ENCODE results near the gene TMEM37.

Gene TMEM37

DNA sequence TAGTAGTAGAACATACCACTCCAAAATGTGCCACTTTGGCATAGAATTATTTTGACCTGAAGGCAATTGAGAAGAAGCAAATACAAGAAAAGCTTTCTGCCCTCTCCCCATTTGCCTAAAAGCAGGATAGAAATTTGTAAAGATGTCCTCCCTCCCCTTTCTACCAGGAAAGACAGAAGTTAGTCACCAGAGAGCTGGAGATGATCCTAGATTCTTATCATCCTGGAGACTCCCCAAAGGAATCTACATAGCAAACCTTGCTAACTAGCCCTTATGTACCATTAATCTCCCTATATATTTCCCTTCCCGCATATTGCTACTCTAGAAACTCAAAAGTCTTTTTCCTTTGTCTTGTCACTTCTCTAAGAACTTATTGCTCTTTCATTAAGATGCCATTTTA is 12.6 kb upstream of the TMEM37 start:
- DNase-seq (ENCODE audit: low read depth), result no peak

DNA sequence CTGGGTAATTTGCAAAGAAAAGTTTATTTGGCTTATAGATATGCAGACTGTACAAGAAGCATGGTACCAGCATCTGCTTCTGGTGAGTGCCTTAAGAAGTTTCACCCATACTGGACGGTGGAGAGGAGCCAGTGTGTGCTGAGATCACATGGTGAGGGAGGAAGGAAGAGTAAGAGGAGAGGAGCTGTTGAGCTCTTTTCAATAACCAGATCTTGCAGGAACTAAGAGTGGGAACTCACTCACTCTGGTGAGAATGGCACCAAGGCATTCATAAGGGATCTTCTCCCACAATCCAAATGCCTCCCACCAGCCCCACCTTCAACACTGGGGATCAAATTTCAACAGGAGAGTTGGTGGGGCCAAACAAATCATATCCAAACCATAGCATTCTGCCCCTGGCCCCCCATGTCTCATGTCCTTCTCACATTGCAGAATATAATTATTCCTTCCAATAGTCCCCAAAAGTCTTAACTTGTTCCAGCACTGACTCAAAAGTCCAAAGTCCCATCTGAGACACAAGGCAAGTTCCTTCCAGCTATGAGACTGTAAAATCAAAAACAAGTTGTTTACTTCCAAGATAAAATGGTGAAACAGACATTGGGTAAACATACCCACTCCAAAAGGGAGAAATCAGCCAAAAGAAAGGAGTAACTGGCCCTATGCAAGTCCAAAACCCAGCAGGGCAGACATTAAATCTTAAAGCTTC is 11.7 kb upstream of the TMEM37 start:
- no peak for DNase-seq (ENCODE audit: low read depth)

DNA sequence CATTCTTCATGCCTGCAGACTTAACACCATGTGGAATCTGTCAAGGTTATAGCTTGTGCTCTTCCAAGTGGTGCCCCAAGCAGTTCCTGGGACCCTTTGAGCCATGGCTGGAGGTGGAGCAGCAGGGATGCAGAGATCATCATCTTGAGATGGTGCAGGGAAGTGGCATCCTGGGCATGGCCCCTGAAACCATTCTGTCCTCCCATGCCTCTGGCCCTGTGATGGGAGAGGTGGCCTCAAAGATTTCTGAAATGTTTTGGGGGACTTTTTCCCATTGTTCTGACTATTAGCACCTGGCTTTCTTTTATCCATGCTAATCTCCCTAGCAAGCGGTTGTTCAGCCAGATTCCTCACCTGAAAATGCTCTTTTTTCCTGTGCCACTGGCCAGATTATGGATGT is 10.3 kb upstream of the TMEM37 start:
- DNase-seq (ENCODE audit: low read depth), result no peak

DNA sequence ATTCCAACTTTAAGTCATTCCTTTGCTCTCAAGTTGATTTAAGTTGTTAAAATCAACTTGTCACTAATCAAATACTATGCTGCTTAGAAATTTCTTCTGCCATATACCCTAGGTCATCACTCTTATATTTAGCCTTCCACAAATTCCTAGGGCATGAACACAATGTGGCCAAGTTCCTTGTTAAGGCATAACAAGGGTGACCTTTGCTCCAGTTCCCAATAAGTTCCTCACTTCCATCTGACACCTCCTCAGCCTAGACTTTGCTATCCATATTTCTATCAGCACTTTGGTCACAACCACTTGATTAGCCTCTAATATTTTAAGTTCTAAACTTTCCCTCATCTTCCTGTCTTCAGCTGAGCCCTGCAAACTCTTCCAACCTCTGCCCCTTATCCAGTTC is 9.9 kb upstream of the TMEM37 start:
- no peak for DNase-seq (ENCODE audit: low read depth)

DNA sequence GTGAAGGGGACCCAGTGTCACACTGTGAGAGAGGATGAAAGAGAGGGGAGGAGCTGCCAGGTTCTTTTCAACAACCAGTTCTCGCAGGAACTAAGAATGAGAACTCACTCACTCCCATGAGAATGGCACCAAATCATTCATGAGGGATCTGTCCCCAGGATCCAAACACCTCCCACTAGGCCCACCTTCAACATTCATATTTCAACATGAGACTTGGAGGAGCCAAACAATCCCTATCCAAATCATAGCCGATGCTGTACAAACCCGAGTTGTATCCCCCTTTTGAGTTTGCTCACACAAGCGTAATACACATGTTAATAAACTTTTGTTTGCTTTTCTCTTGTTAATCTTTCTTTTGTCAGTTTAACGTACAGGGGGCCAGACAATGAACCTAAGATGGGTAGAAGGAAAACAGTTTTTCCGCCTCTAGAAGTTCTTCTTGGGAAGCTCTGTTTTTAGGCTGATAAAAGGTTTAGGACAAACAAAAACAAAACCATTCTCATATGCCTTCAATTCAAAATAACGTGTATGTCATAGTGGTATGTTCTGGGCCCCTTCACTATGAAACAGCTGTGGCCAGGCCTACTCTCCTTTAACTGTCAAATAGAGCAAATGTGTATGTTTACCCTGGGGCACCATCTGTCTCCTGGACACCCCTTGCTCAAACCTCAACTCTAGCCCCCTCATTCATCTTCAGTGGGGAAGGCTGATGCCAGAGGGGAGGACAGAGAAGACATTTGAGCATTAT is 9.1 kb upstream of the TMEM37 start:
- DNase-seq (ENCODE audit: low read depth), result no peak

DNA sequence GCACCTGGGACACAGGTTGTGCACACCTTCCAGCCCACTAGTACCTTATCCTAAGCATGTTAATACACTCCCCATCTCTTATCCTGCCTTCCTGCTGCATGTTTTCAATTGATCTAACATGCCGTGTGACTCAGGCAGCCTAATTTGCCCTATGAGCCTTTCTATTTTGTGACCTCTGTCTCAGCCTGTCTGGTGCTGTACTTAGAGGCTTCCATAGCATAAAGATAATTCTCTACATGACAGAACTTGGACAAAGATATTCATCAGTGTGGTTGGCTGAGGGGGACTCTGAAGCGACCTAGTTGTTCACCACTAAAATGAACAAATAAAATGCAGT is 8.6 kb upstream of the TMEM37 start:
- no peak for DNase-seq (ENCODE audit: low read depth)

DNA sequence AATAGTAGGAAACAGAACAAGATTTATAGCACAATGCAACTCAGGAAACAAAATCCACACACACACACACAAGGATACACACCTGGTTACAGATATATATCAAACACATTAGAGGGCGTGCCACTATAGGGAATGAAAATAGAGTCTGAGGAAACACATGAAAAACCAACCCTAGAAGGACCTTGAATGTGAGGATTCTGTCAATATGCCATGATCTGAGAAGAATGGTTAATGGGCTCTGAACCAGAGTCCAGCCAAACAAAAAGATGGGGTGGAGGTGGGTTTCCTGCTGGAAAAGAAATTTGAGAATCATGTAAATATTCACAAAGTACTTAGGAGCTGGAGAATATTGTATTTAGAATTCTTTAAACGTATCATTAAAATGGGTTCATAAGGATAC is 7.8 kb upstream of the TMEM37 start:
- DNase-seq (ENCODE audit: low read depth), result no peak

DNA sequence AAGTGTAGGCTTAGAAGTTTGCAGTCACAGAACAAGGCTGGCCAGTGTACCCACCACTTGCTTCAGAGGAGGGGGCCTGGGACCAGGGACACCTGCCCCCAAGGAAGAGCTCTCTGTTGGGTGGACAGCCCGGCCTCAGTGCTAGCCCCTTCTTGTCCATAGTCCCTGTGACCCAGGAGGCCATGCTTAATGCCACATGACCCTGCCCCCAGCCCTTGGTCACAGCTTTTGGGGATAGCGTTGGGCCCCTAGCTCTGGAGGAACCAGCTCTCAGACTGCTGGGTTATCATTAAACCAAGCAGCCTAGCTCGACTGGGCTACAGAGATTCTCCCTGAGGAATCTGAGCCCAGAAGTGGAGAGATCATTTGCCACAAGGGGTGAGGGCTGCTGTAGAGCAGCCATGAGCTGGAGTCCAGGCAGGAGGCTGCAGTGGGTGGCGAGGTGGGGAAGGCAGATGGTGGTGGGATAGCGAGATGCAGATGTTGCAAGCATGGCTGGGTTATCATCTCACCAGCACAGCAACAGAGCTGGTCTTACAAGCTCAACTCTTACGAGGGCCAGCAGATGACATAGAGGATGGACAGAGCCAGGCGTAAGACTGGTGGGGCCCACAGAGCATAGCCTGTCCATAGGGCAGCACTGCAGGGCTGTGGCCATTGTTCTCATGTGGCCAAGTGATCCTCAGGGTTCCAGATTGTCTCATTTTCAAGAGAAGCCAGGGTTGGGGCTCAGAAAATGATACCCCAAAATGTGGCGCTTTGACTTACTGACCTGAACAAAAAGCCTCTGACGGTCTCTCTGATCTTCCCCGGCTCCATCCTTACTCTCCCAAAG is 7.2 kb upstream of the TMEM37 start:
- no peak for DNase-seq (ENCODE audit: low read depth)

DNA sequence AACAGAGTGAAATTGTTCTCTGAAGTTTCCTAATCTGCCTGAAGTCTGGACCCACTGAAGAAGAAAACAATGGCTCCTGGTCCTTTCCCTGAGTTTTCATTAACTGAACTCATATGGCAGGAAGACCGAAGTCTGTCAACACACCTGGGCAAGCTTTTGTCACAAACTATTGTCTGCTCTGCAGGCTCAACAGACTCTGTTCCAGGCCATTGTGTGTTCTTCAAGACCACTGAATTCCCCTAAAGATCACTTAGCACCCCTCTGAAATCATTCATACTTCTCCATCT is 6.6 kb upstream of the TMEM37 start:
- no peak for DNase-seq (ENCODE audit: low read depth)

DNA sequence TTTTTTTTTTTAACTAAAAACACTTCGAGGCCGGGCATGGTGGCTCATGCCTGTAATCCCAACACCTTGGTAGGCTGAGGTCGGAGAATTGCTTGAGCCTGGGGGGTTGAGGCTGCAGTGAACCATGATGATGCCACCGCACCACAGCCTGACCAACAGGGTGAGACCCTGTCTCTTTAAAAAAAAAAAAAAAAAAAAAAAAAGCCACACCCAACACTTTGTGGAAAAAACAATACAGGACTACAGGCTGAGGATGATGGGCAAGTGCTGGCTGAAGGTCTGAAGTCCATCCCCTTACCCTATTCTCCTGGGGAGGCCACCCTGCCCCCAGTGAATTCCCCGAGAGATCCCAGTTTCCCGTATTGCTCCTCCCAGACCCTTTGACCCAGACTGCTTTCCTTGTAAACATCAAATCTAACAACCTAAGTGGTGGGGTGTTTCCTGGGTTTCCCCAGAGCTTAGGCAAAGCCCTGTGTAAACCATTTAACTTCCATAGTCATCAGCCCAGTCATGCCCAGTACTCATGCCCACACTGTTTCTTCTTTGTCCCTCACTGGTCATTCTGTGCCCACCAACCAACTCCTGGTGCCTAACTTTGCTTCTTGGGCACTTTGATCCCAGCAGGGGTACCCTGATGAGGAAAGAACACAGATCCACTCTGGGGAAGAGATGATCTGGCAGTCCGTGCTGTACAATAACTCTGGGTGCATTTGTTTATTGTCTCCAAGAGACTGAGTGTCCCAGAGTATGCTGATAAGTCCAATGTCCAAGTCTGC is 5.8 kb upstream of the TMEM37 start:
- DNase-seq (ENCODE audit: low read depth), result no peak

DNA sequence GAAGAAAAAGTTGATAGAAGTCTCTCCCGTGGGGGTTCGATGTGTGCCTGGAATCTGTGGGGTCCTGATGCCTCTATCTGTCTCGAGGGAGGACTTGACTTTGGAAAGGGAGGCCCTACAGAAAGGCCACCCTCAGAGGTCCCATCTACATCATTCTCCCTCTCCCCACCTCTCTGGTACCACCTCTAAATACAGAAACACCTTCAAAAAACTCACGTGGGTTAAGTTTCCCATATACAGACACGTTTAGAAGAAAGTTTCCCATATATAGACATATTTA is 5.3 kb upstream of the TMEM37 start:
- no peak for DNase-seq (ENCODE audit: low read depth)

DNA sequence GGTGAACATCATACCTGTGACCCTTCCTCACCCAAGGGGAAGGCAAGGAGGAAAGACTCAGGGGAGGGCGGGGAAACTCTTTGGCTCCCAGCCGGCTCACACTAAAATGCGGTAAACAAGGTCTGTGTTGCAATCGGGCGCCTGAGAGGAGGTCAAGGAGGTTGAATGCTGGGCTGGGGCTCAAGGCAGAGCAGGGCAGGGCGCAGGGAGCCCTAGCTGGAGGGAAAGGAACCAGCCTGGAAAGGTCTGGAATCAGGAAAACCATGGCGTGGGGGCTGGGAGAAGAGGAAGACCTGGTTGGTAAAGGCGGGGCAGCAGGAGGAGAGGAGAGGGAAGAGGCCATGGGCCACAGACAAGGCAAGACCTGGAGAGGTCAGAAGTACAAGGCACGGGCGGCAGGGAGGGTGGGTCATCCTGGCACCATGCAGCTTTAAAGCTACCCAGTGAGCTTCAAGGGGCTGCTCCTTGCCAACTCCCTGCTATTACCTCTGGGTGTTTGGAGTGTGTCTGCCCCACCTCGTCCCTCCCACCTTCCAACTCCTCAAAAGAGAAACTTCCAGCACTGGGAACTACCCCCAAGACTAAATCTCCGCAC is 4.8 kb upstream of the TMEM37 start:
- DNase-seq (ENCODE audit: low read depth), result no peak

DNA sequence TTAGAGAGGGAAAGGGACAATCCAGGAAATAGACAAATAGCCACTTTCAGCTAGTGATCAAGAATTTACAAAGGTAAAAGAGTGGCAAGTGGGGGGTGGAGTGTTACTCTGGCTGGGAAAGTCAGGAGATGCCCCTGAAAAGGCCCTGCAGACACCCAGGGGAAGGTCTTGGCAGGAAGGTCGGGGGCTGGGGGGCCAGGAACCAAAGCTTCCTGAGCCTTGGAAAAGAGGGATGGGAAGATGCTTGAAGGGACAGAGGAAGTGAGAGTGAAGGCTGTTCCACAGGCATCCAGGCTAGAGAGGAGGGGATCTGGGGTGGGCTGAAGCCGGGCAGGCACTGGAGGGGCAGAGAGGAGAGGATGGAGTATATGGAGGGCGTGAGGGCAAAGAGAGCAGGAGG is 3.9 kb upstream of the TMEM37 start:
- DNase-seq (ENCODE audit: low read depth), result no peak

DNA sequence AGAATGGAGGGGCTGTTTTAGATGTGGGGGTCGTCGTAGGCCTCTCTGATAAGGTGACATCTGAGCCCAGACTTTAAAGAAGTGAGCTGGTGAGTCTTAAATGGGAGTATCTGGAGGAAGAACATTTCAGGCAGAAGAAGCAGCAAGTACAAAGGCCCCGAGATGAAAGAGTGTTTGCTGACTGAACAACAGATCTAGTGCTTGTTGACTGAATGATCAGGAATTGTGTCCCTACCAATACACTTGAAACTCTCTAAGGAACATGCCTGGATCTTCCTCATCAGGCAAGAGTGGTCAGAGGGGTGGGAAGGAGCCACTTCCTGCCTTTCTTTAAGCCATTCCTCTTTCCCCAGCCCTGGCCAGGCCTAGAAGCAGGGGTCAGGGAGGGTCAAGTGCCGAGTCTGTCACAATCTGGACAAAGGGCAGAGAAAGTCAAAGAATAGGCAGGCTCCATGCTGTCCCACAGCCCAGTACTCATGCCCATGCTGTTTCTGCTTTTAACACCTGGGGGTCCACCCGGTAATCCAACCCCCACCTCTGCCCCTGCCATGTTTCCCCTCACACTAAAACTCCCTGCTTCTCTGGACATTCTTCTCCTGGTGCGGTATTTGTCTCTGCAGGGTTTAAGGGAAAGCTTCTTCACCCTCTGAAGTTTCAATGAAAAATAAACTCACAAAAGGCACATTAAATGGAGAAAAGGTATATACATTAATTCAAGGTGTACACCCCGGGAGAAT is 3.0 kb upstream of the TMEM37 start:
- DNase-seq (ENCODE audit: low read depth), result no peak

DNA sequence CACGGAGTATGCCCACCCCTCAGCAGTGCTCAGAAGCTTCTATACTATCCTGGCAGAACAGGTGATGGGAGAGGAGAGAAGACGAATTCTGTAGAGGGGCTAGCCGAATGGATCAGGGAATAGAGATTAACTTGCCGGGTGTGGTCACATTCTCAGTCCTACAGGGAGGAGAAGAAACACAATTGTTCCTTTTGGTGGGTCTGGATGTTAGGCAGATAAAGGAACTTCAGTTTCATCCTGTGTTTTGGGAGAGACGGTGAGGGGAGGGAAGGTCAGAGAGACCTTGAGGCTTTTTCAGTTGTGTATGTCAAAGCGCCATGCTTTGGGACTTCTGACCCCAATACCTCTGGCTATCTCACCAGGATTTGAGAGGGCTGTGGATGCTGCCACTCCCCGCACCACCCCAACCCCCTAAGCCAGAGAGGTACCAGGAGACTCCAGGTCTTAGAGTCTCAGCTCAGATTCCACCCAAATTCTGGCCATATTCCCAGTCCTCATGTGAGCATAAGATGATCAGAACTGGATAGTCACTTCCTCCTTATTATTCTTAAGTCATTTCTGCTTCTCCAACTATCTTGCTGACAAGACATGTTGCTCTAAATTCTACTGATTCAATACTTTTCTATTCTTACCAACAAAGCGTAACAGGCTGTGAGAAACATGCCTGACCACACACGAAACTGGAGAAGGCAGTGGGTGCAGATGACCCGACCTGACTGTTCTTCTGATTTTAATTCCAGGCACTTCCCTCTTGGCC is 2.3 kb upstream of the TMEM37 start:
- no peak for DNase-seq (ENCODE audit: low read depth)

DNA sequence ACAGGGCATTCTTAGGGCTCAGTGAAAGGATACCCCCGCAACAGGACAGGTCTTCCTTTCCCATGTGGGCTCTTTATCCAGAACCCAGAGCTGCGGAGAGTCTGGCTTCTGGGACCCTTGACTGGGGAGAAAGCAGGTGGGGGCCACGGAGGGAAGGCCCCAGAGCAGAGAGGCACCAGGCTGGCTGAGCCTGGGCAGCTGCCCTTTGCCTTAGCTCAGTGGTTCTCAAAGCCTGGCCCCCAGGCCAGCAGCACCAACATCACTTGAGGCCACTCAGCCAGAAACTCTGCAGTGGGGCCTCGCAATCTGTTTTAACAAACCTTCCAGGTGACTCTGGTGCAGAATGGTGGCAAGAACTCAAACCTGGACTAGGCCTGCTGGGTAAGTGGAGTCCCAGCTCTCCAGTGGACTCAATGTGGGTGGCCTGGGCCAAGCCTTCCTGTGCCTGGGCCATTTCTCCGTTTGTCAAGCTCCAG is 1.6 kb upstream of the TMEM37 start:
- no peak for DNase-seq (ENCODE audit: low read depth)

DNA sequence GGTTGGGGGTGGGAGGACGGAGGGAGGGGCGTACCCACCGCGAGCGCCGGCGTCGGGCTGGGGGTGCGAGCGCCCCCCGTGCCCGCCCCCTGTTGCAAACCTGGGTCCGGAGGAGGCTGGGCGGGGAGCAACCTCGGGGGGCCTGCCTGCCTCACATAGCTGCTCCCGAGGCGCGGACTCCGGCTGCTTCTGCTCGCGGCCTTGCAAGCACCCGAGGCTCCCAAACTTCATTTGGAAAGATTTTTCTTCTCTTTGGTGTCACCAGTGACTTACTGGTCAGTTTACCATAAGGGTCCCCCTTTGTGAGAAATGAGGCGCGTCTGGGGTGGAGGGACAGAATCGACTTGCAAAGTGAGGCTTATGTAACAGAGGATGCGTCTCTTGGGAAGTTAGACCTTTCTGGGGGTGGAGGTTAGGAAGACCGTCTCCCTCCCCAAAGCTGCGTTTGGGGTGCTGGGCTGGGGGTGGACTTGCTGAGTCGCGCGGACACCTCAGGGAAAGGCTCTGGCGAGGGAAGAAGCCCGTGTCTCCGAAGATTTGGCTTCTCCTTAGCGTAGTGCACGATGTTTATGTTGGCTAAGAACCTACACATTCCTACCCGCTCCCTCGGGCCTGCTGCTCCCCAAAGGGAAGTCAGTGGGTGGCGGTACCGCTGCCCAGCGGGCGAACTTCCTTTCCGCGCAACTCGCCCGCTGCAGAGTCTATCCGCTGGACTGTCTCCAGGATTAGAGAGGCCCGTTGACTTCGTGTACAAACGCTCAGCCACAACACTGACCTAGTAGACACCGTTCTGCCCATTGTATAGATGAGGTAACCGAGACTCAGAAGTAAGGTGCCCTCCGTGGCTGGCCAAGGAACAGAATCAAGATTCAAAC is 559 bp downstream of the TMEM37 start:
- DNase-seq (ENCODE audit: low read depth), result no peak

DNA sequence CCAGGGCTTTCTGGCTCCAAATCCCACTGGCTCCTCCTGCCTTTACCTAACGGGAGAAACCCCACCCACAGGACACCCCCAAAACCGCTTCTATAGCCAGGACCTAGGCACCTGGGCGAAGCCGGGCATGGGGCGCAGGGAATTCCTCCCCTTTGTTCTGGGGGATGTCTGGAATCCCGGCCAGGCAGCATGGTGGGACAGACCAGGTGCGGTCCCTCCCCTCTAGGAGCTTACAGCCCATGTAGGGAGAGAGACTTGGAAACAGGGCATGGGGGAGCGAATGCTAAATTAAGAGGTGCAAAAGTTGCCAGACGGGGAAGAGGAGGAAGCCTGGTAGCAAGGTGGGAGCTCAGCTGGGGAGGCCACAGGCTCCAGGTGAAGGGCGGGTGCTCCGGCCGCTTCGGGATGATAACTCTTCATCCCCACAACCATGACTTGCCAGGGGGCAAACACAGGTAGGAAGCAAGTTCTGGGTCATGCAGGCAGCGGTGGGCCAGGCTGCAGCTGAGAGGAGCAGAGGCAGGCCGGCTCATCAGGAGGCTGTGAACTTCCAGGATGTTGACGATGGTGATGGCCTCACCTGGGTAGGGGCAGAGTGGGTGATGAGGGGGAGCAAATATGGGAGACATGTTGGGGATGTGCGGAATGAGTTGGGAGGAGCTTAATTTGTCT is 1.3 kb downstream of the TMEM37 start:
- DNase-seq (ENCODE audit: low read depth), result no peak

DNA sequence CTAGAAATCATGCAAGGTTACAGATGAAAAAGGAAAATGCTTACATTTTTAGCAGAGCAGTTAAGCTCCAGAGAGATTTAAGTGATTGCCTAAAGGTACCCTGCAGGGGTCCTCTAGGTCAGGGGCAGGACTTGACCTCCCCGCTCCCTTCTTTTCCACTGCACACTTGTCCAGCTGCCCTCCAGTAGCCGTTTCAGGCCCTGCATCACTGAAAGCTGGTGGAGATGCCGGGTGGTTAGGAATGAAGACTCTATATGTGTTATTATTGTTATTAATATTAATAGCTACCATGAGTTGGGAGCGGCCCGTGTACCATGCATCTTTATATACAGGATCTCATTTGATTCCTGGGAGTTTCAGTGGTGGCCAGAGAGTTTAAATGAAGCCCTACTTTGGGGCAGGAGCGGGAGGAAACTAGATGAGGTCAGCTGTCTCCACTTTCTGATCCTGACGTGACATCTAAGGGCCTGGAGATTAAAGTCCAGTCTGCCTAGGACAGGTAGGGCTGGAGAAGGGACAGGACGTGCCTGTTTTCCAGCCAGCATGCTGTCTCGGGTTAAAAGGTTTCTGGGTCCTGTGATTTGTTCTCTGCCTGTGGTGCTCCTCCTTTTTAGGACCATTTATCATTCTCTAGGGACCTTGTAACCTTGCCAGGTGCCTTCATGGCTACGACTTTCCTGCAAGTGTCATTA is 2.1 kb downstream of the TMEM37 start:
- DNase-seq (ENCODE audit: low read depth), result no peak
